Stimulated activated CD8-positive, alpha-beta memory T cell treated with anti-CD3 and anti-CD28 coated beads, Interleukin-4, amount 100 ng/mL, for 24 hours (primary cell): Measurements from ENCODE around the gene SARM1.

Experiments
- DNase-seq: peaks from one replicate; pipeline ENCODE4 v3.0.0-alpha.2; 2020; ENCODE audit warnings: low read depth

Gene SARM1

GRCh38 chr17:28368915-28369683, 2.4 kb upstream of the SARM1 start:
- no peak for DNase-seq

- no peak for DNase-seq
Observed at GRCh38 chr17:28369684-28370034, 1.8 kb upstream of the SARM1 start.

- DNase-seq: no peak
Observed at GRCh38 chr17:28370035-28370743, 1.3 kb upstream of the SARM1 start, which contains the start of gene VTN. Gene VTN (minus strand): TSS chr17:28370307. CDS start chr17:28370203, 104 bp downstream.

- no peak for DNase-seq
Observed at GRCh38 chr17:28370744-28371103, 770 bp upstream of the SARM1 start.

- DNase-seq: no peak
Observed at GRCh38 chr17:28372203-28372944, 880 bp downstream of the SARM1 start.

- no peak for DNase-seq
Observed at GRCh38 chr17:28372945-28373274, 1.4 kb downstream of the SARM1 start.

GRCh38 chr17:28379814-28380801, 8.6 kb downstream of the SARM1 start:
- no peak for DNase-seq

- no peak for DNase-seq
Observed at GRCh38 chr17:28381141-28381825, 9.8 kb downstream of the SARM1 start.

- DNase-seq: peak; percentile 52
Observed at GRCh38 chr17:28384281-28385036, 13.0 kb downstream of the SARM1 start.

- DNase-seq: no peak
Observed at GRCh38 chr17:28385037-28385400, 13.5 kb downstream of the SARM1 start.

- no peak for DNase-seq
Observed at GRCh38 chr17:28385406-28385805, 13.9 kb downstream of the SARM1 start.

- DNase-seq: no peak
Observed at GRCh38 chr17:28386391-28386790, 14.9 kb downstream of the SARM1 start.

GRCh38 chr17:28388106-28388505, 16.6 kb downstream of the SARM1 start:
- no peak for DNase-seq

GRCh38 chr17:28390141-28390540, 18.6 kb downstream of the SARM1 start:
- no peak for DNase-seq

- no peak for DNase-seq
Observed at GRCh38 chr17:28390563-28390962, 19.1 kb downstream of the SARM1 start.

- DNase-seq: no peak
Observed at GRCh38 chr17:28390984-28391383, 19.5 kb downstream of the SARM1 start.

- no peak for DNase-seq
Observed at GRCh38 chr17:28391401-28391800, 19.9 kb downstream of the SARM1 start.

GRCh38 chr17:28392491-28392890, 21.0 kb downstream of the SARM1 start:
- no peak for DNase-seq

GRCh38 chr17:28394337-28395116, 23.0 kb downstream of the SARM1 start:
- DNase-seq: no peak

- DNase-seq: no peak
Observed at GRCh38 chr17:28395426-28395825, 23.9 kb downstream of the SARM1 start.
